ENCODE results near the gene KLHL17. TPM values are rescaled to one million over a fixed set of nuclear protein-coding genes. Genes with fewer than 3 reads are reported as not detected.

The KLHL17 gene
- total and polyA plus RNA-seq, 9 of the 15 experiments (the other 6 are each of a cell fraction or from before 2014, with no cell fraction given), result 0.14 to 84.8 (median 13.0) TPM

GRCh38 chr1:1013105-1013921 lies 52.9 kb downstream of the KLHL17 start, which contains the start of gene ISG15 (continued):
- TF ChIP-seq SP2 (IDR thresholded peaks at IDR 0.05; ENCODE audit: extremely low read depth, low read depth, low read length, poor library complexity, severe bottlenecking), result no peak
- no peak for TF ChIP-seq ZNF347 (CRISPR knock-in tag; IDR thresholded peaks at IDR 0.05; ENCODE audit: low read depth)
- TF ChIP-seq REST (IDR thresholded peaks at IDR 0.05; ENCODE audit: borderline replicate concordance), result no peak
- no peak for TF ChIP-seq REST (CRISPR knock-in tag; IDR thresholded peaks at IDR 0.05; ENCODE audit: low read depth)
- no peak for TF ChIP-seq ZNF57 (CRISPR knock-in tag; IDR thresholded peaks at IDR 0.05)
- no peak for TF ChIP-seq ZKSCAN3 (CRISPR knock-in tag; IDR thresholded peaks at IDR 0.05)
- TF ChIP-seq ZHX1 (conservative IDR thresholded peaks at IDR 0.05; ENCODE audit: low read length), result no peak
- peak; percentile 79 for TF ChIP-seq RBBP5 (IDR thresholded peaks at IDR 0.05; ENCODE audit: borderline replicate concordance, insufficient read depth, low read length, poor library complexity, severe bottlenecking)
- TF ChIP-seq PHB2 (IDR thresholded peaks at IDR 0.05; ENCODE audit: low read depth), result no peak
- TF ChIP-seq, protein P1, sequence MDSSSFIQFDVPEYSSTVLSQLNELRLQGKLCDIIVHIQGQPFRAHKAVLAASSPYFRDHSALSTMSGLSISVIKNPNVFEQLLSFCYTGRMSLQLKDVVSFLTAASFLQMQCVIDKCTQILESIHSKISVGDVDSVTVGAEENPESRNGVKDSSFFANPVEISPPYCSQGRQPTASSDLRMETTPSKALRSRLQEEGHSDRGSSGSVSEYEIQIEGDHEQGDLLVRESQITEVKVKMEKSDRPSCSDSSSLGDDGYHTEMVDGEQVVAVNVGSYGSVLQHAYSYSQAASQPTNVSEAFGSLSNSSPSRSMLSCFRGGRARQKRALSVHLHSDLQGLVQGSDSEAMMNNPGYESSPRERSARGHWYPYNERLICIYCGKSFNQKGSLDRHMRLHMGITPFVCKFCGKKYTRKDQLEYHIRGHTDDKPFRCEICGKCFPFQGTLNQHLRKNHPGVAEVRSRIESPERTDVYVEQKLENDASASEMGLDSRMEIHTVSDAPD (CRISPR knock-in tag; IDR thresholded peaks at IDR 0.05), result no peak
- TF ChIP-seq FOXJ2 (tag; IDR thresholded peaks at IDR 0.05), result peak; percentile 88; the same call in 1 of the 2 replicates
- peak; percentile 74; the same call in 1 of the 2 replicates for TF ChIP-seq LEF1 (IDR thresholded peaks at IDR 0.05)
- peak; percentile 33; the same call in 1 of the 2 replicates for TF ChIP-seq CREB3L1 (IDR thresholded peaks at IDR 0.05; ENCODE audit: borderline replicate concordance, low read depth)
